Uterus (tissue), 4 donors: ENCODE results near the gene CSNK2A1. TPM values are rescaled to one million over a fixed set of nuclear protein-coding genes. Genes with fewer than 3 reads are reported as not detected.

Experiments
- DNase-seq, 2 donors: peaks; one replicate each; pipeline ENCODE4 v3.0.0-alpha.2; 2019 to 2020
- H3K27ac ChIP-seq, 2 donors: fragments of 200-600 bp; sonication (generic); 1 replicate in 1 of 2; 2 replicates in 1 of 2; pipeline ENCODE4 v1.5.1; 2016 to 2018
- H3K27me3 ChIP-seq, 2 donors: fragments of 200-600 bp; sonication (generic); one replicate each; pipeline ENCODE4 v1.5.1; 2018 to 2019; ENCODE audit warnings: control low read depth in 1 of 2
- H3K36me3 ChIP-seq, 2 donors: fragments of 200-600 bp; sonication (generic); one replicate each; pipeline ENCODE4 v1.5.1; 2019; ENCODE audit warnings: control low read depth in 1 of 2
- H3K4me1 ChIP-seq, 2 donors: fragments of 200-600 bp; sonication (generic); one replicate each; pipeline ENCODE4 v1.5.1; 2018 to 2019; ENCODE audit warnings: control low read depth in 1 of 2
- H3K4me3 ChIP-seq, 2 donors: fragments of 200-600 bp; sonication (generic); 1 replicate in 1 of 2; 2 replicates in 1 of 2; pipeline ENCODE4 v1.5.1; 2018 to 2019; ENCODE audit warnings: mild to moderate bottlenecking in 1 of 2
- H3K9me3 ChIP-seq, 2 donors: fragments of 200-600 bp; sonication (generic); one replicate each; pipeline ENCODE4 v1.5.1; 2019; ENCODE audit warnings: control low read depth in 1 of 2
- POLR2A ChIP-seq, 2 donors: fragments of 450-650 bp; IDR thresholded peaks; one replicate each; pipeline ENCODE4 v1.6.1; 2016; ENCODE audit warnings: antibody characterized with exemption in 2 of 2, mild to moderate bottlenecking in 1 of 2, moderate library complexity in 1 of 2
- intact Hi-C: fragments of 100-400 bp; cut with DNase I; formaldehyde crosslinking; loops from one replicate; pipeline ENCODE4 v1.15.1; 2023; ENCODE audit warnings: low total_unique reads
- total RNA-seq, 4 donors: library from RNA; depleted of rRNA in 3 of 4; stranded (reverse); fragments of >200 nt in 3 of 4; gene quantifications; one replicate each; pipeline versions ENCODE4 v1.1.0 to v1.2.4, GENCODE V29; 2014 to 2023
- TF ChIP-seq, protein P1 (sequence below), 4 experiments: fragments of 200-600 bp in 2 of 4; fragments of 450-650 bp in 2 of 4; sonication (generic) in 2 of 4; IDR thresholded peaks; one replicate each; pipeline ENCODE4 v1.5.1; 2016 to 2019; ENCODE audit warnings: antibody characterized with exemption in 4 of 4, mild to moderate bottlenecking in 2 of 4, moderate library complexity in 1 of 4
- donor health status: DM: yes; HTN: yes; CAD: no.

CSNK2A1 gene
- total RNA-seq, 4 donors from 2014 or later: 48.2 to 207 (median 85.8) TPM

DNA sequence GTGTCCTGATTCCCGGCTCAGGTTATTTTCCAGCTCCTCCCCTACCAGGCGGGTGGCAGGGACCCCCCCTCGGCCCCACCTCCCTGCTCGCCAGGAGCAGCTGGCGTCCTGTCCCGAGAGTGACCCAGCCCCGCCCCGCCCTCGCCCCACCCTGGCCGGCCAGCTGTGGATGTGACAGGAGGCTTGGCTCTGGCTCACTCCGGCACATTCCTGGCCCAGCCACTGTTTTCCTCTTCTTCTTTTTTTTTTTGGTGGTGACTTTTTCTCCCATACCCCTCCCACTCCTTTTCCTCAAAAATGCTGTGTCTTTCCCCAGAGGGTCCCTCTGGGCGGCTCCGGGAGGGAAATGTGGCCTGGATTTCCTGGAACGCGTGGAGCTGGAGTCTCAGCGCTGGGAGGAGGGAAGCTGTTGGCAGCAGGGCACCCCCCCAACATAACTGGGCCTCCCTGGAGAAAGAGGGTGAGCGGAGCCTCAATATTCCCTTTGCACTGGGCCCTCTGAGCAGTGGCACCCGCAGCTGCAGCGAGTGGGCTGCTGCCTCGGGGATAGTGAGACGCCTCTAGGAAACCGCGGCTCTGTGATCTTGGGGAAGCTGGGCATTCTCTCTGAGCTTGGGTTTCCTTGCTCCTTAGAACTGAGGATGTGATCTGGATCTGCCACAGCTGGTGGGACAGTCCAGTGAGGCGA is 28.3 kb upstream of the CSNK2A1 start:
- no peaks in the 10 kb centered on the region for H3K27me3 ChIP-seq
- H3K4me1 ChIP-seq: no peaks in the 10 kb centered on the region
- no peak overlapping the region for H3K4me3 ChIP-seq
- H3K9me3 ChIP-seq: no peaks in the 10 kb centered on the region
- peak overlapping the region in 1 of 2 donors; percentile 49 for H3K27ac ChIP-seq
- intact Hi-C loops: no loop called here
- peak; percentile 42 to 58 for DNase-seq
- no peaks in the 10 kb centered on the region for H3K36me3 ChIP-seq
- TF ChIP-seq, protein P1, sequence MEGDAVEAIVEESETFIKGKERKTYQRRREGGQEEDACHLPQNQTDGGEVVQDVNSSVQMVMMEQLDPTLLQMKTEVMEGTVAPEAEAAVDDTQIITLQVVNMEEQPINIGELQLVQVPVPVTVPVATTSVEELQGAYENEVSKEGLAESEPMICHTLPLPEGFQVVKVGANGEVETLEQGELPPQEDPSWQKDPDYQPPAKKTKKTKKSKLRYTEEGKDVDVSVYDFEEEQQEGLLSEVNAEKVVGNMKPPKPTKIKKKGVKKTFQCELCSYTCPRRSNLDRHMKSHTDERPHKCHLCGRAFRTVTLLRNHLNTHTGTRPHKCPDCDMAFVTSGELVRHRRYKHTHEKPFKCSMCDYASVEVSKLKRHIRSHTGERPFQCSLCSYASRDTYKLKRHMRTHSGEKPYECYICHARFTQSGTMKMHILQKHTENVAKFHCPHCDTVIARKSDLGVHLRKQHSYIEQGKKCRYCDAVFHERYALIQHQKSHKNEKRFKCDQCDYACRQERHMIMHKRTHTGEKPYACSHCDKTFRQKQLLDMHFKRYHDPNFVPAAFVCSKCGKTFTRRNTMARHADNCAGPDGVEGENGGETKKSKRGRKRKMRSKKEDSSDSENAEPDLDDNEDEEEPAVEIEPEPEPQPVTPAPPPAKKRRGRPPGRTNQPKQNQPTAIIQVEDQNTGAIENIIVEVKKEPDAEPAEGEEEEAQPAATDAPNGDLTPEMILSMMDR (IDR thresholded peaks at IDR 0.05): no peak
- no peak for TF ChIP-seq POLR2A (IDR thresholded peaks at IDR 0.05)

DNA sequence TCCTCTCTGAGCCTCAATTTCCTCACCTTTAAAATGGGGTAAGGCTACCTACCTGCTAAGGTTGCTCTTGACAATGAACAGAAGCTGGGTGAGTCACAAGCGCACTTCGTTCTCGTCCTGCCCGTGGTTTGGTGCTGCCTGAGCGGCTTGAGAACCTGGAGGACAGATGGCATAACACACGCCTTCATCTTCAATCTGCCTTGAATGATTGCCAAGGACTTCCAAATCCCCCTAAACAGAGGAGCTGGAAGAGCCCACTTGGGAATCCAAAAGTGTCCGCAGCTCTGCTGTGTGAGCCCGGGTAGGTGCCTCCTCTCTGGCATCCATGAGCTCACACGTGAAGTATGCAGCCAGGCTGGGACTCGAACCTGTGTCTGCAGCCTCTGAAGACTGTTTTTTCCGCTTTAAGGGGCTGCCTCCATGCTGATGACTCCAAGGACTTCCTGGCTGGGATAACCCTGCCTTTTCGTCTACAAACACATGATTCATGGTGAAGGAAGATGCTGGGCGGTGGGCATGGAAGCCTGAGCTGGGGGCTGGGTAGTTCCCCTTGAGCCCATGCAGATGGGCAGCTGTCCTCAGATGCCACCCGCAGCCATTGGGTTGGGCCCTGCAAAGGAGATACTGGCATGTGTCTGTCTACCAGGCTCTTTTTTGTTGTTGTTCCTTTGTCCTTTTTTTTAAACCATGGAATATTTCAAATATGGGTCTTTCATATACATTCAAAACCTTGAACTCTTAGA is 25.3 kb upstream of the CSNK2A1 start:
- Histone ChIP-seq H3K27ac (no peak overlapping the region), H3K4me3 (no peak overlapping the region), H3K27me3 (no peaks in the 10 kb centered on the region), H3K9me3 (no peaks in the 10 kb centered on the region), H3K4me1 (no peaks in the 10 kb centered on the region), H3K36me3 (no peaks in the 10 kb centered on the region)
- TF ChIP-seq, protein P1 (IDR thresholded peaks at IDR 0.05): no peak
- TF ChIP-seq POLR2A (IDR thresholded peaks at IDR 0.05): no peak
- DNase-seq: no peak
- intact Hi-C loops: no loop called here

DNA sequence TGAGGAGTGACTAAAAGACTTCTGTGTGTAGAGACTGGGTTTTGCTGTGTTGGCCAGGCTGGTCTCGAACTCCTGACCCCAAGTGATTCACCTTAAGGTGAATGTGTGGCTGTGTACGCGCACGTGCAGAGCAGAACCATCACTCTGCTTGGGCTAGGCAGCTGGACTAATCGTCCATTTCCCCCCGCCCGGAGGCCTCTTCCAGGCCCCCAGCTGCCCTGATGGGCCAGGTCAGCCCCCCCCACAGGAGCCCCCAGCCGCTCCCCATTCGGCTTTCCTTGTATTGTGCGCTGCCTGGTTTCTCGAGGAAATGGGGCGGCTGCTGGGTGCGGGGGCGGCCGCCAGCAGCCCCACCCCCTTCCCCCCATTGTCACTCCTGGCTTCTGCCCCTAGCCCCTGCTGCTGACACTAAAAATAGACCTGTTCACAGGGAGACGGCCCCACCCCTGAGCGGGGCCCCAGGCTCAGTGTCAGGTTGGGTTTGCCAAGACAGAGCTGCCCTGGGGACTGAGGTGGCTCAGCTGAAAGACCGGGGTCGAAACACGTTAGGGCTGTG is 24.6 kb upstream of the CSNK2A1 start:
- no peaks in the 10 kb centered on the region for H3K9me3 ChIP-seq
- intact Hi-C loops: no loop called here
- TF ChIP-seq POLR2A (IDR thresholded peaks at IDR 0.05): no peak
- TF ChIP-seq, protein P1 (IDR thresholded peaks at IDR 0.05): no peak
- H3K4me1 ChIP-seq: no peaks in the 10 kb centered on the region
- H3K27me3 ChIP-seq: no peaks in the 10 kb centered on the region
- no peaks in the 10 kb centered on the region for H3K36me3 ChIP-seq
- H3K4me3 ChIP-seq: no peak overlapping the region
- no peak overlapping the region for H3K27ac ChIP-seq
- no peak for DNase-seq

DNA sequence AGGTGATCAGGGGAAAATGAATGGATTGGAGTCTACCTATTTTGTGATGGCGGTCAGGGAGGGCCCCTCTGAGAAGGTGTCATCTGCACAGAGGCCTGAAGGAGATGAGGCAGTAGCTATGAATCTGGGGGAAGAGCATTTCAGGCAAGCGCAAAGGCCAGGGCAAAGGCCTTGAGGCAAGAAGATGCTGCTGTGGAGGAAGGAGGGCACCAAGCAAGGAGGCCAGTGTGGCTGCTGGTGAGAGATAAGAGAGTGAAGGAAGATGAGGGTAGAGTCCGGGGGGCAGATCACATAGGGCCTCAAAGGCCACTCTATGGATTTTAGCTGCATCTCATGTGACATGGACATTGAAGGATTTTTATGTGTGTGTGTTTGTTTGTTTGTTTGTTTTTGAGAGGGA is 20.6 kb upstream of the CSNK2A1 start:
- Histone ChIP-seq H3K27ac (no peak overlapping the region), H3K4me1 (no peaks in the 10 kb centered on the region), H3K4me3 (no peak overlapping the region), H3K9me3 (no peaks in the 10 kb centered on the region), H3K36me3 (no peaks in the 10 kb centered on the region), H3K27me3 (no peaks in the 10 kb centered on the region)
- no peak for DNase-seq
- intact Hi-C loops: no loop called here
- TF ChIP-seq POLR2A (IDR thresholded peaks at IDR 0.05): no peak
- TF ChIP-seq, protein P1 (IDR thresholded peaks at IDR 0.05): no peak

DNA sequence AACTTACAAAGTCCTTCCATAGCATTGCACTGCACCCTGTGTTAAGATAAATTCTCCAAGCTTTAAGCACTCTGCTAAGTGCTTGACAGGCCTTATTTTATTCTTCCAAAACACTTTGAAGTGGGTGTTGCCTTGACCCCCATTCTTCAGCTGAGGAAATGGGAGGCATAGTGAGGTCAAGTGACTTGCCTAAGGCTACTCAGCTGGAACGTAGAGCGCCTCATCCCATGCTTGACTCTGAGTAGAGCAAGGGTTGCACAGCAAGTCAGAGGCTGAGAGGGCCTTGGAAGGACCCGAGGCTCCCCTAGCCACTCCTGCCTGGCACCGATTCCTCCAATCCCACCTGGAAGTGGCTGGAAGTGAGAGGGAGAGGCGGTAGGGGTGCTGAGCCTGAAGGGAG is 19.6 kb upstream of the CSNK2A1 start:
- H3K9me3 ChIP-seq: no peaks in the 10 kb centered on the region
- no peak for DNase-seq
- H3K4me3 ChIP-seq: no peak overlapping the region
- intact Hi-C loops: no loop called here
- no peak overlapping the region for H3K27ac ChIP-seq
- H3K4me1 ChIP-seq: no peaks in the 10 kb centered on the region
- no peak for TF ChIP-seq POLR2A (IDR thresholded peaks at IDR 0.05)
- TF ChIP-seq, protein P1 (IDR thresholded peaks at IDR 0.05): no peak
- H3K36me3 ChIP-seq: no peaks in the 10 kb centered on the region
- no peaks in the 10 kb centered on the region for H3K27me3 ChIP-seq
